GM19351 (cell line): Measurements from ENCODE around the gene RREB1.

Experiments
- ATAC-seq: cut with Tn5 transposase; IDR thresholded peaks from one replicate; pipeline ENCODE4 v1.9.1; 2021; ENCODE audit warnings: mild to moderate bottlenecking, moderate library complexity; ENCODE audit not compliant: unreplicated experiment

RREB1 gene

GRCh38 chr6:7107578-7108195 lies at the start of gene RREB1:
Gene RREB1 (plus strand): TSS chr6:7107961. CDS start chr6:7181912, 73,951 bp downstream.
- peak; percentile 49 for ATAC-seq

- ATAC-seq, result no peak
Observed at GRCh38 chr6:7058250-7058923, 49.4 kb upstream of the RREB1 start.

DNA sequence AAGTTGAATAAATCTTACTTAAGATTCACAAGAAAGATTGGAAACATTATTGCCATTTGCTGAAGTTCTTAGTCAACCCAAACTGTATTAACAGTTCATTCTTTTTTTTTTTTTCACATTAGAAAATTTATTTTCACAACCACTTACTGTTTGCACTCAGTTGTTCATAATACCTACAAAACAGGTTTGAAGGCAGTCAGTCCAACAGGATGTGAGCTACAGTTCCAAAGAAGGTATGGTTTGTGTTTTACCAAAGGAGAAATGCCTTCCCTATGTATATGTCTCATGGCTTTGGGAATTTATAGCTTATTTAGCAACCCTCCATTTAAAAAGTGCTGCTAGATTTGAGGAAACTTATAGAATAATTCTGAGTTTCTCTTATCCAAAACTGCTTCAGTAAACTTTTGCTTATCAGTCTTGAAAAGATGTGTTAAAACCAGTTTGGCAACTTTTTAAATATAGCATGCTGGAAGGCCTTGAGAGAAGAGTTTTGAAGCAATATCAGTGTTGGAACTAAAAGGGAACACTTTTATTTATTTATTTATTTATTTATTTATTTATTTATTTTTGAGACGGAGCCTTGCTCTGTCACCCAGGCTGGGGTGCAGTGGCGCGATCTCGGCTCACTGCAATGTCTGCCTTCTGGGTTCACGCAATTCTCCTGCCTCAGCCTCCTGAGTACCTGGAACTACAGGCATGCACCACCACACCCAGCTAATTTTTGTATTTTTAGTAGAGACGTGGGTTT lies 46.8 kb upstream of the RREB1 start:
- ATAC-seq, result no peak

DNA sequence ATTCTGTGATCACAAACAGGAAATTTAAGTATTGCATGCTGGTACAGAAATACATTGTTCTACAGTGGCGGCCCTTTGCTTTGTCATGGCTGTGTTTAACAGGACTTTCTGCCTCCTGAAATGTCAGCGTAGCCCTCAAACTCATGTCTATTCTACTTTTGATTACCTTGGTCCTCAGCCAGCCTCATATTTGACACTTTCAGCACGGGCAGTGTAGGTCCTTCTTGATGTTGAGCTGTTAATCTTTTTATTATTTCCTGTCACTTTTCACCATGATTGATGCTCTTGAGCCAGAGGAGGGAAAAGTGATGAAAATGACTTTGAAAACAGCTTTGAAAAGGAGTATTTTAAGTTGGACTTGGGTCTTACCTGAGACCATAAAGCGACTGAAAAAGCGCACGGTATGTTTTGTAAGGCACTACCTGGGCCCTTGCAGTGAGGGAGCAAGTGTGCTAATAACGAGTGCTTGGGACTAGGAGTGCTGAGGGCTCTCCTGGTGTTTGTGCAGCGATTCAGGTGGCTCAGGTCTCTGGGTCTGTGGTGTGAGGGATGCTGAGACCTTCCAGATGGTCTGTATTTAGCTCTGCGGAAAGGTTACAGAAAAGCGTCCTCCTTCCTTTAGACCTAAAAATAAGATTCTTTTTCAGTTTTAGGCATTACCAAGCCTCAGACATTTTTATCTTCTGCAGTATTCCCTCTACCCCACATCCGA lies 45.2 kb upstream of the RREB1 start:
- no peak for ATAC-seq

DNA sequence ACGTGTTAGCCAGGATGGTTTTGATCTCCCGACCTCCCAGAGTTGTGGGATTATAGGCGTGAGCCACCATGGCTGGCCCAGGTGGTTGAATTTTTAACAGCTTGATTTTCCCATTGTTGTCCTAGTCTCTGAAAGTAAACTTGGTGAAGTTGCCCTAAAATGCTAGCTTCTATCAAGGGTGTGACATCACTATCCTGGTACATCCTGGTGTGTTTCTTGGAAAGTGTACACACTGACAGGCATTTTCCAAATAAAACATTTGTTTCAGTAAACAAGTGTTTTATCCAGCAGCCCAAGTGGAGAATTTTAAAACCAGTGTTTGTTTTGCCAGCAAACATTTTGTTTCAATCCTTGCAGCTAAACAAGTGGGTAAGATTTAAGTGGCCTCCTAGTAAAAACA lies 40.5 kb upstream of the RREB1 start:
- no peak for ATAC-seq

DNA sequence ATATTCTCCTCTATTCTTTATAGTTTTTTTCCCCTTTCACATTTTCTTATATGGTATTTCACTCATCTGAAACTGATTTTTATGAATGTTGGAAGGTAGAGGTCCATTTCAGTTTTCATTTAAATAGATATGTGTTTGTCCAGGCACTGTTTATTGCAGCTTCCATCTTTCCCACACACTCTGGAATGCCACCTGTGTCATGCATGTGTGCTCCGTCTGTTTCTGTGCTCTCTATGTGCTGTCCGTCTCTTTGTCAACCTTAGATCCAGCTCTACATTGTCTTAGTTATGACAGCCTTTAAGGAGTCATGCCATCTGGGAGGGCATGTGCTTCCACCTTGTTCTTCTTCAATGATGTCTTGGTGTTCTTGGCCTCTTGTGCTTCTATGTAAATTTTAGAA lies 36.4 kb upstream of the RREB1 start:
- ATAC-seq, result no peak

GRCh38 chr6:7073082-7073820 lies 34.5 kb upstream of the RREB1 start:
- peak; percentile 18 for ATAC-seq

DNA sequence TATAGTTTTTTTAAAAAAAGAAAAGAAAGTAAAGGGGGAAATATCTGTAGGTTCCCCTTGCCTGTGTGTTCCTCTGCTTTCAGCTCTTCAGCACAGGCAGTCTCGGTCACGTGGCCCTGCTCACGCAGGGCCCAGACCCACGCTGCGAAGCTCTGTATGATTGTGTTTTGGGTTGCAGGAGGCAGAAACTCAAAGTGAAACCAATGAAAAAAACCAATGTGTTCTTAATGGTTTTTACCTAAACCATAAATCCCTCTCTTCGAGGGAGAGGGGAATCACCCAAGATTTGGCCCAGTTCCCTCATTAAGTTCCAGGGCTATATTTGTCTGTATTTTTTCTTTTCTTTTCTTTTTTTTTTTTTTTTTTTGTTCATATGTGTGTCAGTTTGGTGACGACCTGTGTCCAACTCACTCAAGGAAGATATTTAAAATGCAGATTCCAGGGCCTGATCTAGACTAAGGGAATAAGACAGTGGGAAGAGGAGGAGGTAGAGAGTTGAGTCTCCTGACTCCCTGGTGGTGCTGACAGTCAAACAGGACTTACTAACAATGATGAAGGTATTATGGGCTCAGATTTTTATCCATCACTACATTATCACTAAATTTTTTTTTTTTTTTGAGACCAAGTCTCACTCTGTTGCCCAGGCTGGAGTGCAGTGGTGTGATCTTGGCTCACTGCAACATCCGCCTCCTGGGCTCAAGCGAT lies 33.8 kb upstream of the RREB1 start:
- ATAC-seq, result peak; percentile 99

DNA sequence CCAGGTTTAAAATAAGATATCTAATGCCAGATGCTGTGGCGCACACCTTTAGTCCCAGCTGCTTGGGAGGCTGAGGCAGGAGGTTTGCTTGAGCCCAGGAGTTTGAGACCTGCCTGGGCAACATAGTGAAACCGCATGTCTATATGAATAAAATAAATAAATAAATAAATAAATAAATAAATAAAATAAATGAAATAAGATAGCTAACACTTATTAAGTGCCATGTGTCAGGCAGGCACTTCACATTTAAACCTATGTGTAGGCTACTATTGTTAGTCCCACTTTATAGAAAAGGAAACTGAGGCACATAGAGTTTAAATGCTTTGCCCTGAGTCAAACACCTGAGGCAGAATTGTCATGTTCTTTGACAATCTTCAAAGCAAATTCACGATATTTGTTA lies 32.9 kb upstream of the RREB1 start:
- no peak for ATAC-seq

- ATAC-seq, result no peak
Observed at GRCh38 chr6:7075341-7076000, 32.3 kb upstream of the RREB1 start.

DNA sequence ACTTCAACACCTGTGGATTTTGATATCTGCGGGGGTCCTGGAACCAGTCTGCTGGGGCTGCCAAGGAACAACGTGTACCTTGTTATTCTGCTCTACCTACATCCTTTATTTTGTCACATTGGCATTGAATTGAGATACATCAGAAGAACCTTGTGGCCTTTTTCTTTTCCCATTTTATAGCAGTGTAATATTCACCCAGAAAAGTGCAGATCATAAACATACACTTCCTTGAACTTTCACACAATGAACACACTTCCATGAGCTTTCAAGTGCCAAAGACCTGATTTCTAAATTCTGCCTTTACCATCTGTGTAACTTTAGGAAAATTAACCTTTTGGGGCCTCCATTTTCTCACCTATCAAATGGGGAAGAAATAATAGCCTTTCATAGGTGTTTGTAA lies 29.9 kb upstream of the RREB1 start:
- ATAC-seq, result no peak

DNA sequence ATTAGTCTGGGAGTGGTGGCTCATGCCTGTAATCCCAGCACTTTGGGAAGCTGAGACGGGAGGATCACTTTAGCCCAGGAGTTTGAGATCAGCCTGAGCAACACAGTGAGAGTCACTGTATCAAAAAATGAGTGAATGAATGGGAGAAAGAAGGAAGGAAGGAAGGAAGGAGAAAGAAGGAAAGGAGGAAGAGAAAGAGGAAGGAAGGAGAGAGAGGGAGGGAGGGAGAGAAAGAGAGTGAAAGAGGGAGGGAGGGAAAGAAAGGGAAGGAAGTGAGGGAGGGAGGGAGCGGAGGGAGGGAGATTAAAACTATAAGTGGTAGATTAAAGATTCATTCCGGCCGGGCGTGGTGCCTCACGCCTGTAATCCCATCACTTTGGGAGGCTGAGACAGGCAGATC lies 28.9 kb upstream of the RREB1 start:
- no peak for ATAC-seq

GRCh38 chr6:7080311-7080710 lies 27.4 kb upstream of the RREB1 start:
- ATAC-seq, result no peak

GRCh38 chr6:7085911-7086310 lies 21.9 kb upstream of the RREB1 start:
- peak; percentile 47 for ATAC-seq

GRCh38 chr6:7086488-7086887 lies 21.3 kb upstream of the RREB1 start:
- peak; percentile 59 for ATAC-seq

DNA sequence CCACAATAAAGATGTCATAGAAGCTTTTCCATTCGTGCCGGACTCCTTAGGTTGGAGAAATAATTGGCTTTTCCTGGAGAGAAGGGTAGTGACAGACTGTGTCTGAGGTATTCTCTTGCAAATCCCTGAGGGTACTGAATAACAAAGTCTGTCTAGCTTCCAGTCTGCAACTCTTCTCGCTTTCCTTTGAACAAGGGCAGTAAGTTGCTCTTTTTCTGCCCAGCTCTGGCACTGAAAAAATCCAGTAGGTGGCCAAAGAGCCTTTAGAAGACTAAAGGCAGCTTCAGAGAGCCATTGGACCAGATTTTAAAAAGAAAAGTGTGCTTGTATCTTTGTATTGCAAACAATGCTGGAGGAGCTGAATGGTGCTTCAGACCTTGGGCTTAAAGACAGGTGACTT lies 20.7 kb upstream of the RREB1 start:
- peak; percentile 4 for ATAC-seq

GRCh38 chr6:7087491-7087979 lies 20.2 kb upstream of the RREB1 start:
- ATAC-seq, result peak; percentile 61

DNA sequence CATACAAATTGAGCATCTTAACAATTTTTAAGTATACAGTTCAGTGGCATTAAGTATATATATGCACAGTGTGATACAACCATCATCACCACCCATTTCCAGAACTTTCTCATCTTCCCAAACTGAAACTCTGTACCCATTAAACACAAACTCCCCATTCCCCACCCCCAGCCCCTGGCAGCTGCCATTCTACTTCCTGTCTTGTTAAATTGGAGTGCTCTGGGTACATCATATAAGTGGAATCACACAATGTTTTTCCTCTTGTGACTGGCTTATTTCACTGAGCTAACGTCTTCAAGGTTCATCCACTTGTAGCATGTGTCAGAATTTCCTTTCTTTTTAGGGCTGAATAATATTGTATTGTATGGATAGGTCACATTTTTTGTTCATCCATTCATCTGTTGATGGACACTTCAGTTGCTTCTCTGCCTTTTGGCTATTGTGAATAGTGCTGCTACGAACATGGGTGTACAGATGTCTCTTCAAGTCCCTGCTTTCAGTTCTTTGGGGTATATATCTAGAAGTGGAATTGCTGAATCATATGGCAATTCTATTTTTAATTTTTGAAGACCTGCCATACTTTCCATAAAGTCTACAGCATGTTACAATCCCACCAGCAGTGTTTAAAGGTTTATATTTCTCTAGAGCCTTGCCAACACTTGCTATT lies 19.6 kb upstream of the RREB1 start:
- ATAC-seq, result no peak

DNA sequence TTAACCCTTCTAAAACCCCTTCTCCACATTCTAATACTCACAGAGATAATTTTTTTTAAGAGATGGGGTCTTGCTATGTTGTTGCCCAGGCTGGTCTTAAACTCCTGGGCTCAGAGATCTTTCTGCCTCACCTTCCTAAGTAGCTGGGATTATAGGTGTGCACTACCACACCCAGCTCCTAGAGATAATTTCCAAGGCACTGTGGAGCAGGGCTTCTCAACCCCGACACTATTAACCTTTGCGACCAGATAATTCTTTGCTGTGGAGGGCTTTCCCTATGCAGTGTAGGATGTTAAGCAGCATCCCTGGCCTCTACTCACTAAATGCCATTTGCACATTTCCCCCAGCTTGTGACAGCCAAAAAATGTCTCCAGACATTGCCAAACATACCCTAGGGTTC lies 8.8 kb upstream of the RREB1 start:
- no peak for ATAC-seq
